GM18873 (cell line): ENCODE measurements around the gene NEB.
"Not testable (repeated sequence)": the region's sequence is repeated elsewhere in the genome, so short reads cannot be mapped to it uniquely, and the experiment has no call there.

ENCODE experiments used
- ATAC-seq: cut with Tn5 transposase; IDR thresholded peaks from one replicate; pipeline ENCODE4 v1.9.1; 2021; ENCODE audit warnings: mild to moderate bottlenecking, moderate library complexity, moderate number of reproducible peaks; ENCODE audit not compliant: unreplicated experiment, low FRiP score

The NEB gene

DNA sequence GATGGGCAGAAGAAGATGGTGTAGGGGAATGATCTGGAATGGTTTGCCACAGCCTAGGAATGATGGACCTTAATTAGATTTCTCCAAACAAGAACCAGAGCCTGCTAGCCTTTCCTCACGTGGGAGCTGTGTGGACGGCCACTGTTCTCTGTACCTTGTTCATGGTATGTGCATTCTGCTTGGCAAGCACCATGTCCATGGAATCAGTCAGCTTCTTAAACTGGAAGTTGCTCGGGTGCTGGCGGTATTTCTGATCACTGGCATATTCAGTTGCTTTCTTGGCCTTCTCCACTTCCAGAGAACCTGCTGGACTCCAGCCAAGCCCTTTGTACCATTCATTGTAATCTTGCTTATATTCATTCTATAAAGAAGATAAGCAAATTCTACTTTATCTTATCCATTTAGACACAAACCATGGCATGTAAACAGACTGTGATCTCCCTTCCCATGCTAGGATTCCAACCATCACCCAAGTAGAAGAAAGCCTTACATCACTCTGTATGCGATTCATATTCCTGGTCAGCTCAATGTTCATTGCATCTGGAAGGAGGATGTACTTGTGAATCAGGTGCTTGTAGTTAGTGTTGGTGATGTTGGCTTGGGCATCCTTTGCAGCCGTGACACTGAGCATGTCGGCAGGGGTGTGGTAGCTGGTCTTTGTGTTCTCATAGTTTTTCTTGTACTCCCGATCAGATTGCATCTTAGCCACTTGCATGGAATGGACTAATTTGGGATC is 78.4 kb downstream of the NEB start:
- ATAC-seq = no peak

DNA sequence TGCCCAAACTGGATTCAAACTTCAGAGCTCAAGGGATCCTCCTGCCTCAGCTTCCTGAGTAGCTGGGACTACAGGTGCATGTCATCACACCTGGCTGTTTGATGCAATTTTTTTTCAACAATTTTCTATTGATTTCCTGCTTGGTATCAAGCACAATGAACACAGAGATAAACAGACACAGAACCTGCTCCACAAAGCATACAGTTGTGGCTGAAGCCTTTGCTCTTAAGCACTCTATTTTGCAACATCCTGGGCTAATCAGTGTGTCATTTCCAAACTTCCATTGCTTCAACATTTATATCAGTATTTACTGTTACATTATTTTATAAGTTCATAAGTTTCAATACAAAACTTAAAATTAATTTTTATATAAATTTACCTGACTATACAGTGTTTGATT is 79.4 kb downstream of the NEB start:
- no peak for ATAC-seq

DNA sequence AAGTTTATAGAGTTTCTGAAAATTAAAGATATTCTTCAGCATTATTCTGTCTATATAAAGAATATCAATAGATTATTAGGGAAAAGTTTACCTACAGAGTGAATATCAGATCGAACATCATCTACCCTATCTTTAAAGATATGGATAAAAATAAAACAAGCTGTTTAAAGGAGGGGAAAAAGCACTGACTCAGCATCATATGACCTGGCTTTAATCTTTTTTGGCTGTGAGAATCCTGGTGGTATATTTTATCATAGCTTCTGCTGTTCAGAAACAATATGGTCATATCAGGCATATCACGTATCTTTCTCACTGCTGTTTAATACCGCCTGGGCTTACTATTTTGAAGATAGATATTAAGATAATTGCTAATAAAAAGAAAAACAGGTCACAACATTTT is 80.2 kb downstream of the NEB start:
- ATAC-seq = no peak

DNA sequence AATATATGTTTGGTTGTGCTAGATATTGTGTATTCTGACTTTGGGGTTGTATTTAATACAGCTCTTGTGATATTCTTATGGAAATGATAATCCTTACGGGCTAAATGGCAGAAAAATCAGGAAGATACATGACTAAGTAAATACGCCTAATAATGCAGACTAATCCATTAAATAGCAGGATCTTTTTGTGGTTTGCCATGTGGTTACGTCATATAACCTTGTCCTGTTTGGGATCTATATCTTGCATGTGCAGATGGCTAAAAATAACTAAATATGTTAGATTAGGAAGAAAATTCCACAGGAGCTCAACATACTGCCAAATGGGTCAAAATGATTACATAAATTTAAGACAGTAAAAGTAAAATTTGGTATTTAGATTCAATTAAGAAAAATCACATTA is 83.0 kb downstream of the NEB start:
- ATAC-seq = no peak

DNA sequence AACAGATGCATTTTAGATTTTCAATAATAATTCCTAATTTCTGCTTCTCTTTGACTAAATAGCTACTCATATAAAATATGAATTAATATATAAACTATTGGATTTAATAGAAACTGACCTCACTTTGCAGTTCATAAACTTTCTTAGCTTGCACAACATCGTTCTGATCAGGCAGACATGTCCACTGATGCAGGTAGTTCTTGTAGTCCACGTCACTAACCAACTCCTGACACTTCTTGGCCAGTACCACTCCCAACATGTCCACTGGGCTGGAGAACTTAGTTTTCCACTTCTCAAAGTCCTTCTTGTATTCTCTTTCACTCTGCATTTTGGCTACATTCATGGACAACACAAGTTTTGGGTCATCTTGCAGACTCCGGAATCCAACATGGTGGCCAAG is 83.8 kb downstream of the NEB start:
- no peak for ATAC-seq

DNA sequence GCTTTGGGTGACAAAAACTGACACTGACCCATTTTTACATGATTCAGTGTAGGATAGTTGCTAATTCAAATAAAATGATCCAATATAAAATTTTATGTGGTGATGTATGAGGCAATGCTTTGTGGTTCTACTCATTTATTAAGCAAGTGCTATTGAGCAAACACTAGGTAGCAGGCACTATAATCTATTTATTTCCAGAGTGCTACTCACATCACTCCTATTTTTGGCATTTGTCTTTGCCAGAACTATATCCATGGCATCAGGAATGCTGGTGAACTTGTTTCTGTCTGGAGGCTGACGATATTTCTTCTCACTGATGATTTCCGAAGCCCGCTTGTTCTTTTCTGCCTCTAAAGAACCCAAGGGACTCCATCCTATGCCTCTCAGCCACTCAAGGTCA is 84.3 kb downstream of the NEB start:
- no peak for ATAC-seq

DNA sequence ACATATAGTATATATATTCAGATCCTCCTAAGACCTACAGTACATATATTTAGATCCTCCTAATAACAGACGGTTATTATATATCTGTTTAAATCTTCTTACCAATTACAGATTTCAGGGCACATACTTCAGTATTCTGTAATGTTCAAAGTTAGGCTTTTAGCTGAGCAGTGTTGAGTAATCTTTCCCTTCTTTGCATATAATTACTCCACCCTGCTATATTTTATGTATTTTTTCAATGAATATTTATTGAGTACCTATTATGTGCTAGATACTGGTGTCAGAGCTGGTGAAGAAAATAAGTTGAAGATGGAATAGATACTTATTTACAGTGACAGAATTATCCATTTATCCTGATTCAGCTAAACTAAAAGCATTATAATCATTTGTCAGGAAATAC is 84.9 kb downstream of the NEB start:
- ATAC-seq = no peak

DNA sequence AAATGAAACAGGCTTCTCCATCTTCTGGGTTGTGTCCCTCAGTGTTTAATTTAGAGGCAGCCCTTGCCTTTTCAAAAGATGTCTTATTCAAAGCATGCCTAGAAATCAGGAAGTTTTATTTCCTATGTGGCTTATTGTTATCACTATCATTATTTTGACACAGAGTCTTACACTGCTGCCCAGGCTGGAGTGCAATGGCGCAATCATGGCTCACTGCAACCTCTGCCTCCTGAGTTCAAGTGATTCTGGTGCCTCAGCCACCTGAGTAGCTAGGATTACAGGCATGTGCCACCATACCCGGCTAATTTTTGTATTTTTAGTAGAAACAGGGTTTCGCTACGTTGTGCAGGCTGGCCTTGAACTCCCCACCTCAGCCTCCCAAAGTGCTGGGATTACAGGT is 87.8 kb downstream of the NEB start:
- ATAC-seq = not testable (repeated sequence)

DNA sequence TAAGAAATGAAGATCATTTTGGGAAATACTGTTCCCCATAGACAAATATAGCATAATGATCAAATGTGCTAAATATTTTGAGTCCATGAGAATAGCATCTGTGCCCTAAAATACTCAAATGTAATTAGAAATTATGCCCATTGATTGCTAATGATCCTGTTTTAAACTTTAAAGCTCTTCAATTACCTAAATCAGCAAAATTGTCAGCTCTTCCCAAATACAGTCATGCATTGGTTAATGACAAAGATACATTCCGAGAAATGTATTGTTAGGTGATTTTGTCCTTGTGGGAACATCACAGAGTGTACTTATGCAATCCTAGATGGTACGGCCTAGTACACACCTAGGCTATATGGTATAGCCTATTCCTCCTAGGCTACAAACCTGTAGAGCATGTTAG is 89.7 kb downstream of the NEB start:
- no peak for ATAC-seq

DNA sequence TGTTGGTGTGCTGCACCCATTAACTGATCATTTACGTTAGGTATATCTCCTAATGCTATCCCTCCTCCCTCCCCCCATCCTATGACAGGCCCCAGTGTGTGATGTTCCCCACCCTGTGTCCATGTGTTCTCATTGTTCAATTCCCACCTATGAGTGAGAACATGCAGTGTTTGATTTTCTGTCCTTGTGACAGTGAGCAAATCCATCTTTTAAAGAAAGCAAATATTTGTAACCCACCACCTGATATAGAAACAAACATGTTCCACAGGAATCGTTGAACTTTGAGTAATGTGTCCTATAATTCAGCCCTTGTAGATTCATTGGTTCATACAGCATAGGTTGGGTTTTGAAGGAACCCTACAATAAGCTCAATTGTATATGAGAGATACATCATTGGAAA is 92.4 kb downstream of the NEB start:
- not testable (repeated sequence) for ATAC-seq

DNA sequence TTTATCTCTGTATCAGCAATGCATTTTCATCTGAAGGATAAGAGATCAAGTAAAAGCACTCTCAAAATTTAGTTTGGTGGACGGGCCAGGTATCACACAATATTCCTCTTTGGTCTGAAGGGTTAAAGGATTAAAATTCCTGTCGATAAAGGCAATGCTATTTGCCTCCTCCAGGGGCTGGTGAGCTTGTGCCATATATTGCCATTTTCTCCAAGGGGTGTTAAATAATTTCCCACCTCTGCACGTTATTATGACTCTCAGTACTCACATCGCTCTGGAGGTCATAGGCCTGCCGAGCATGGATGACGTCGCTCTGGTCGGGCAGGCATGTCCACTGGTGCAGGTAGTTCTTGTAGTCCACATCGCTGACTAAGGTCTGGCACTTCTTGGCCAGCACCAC is 94.2 kb downstream of the NEB start:
- ATAC-seq = no peak

DNA sequence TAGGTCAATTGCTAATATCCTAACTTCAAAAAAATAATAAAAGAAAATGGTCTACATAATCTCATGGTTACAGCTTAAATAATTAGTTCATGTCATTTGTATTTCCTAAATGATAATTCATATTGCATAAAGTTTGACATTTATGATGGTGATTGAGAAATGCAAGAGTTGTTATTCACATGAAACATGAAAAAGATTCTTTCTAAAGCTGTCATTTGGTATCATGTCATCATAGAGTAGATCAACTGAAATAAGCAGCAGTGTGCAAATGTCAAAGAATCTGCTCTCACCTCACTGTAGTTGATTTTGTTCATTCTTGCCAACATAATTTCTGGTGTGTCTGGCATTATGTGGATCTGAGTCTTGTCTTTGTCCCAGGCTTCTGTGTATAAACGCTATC is 95.3 kb downstream of the NEB start:
- ATAC-seq = no peak

DNA sequence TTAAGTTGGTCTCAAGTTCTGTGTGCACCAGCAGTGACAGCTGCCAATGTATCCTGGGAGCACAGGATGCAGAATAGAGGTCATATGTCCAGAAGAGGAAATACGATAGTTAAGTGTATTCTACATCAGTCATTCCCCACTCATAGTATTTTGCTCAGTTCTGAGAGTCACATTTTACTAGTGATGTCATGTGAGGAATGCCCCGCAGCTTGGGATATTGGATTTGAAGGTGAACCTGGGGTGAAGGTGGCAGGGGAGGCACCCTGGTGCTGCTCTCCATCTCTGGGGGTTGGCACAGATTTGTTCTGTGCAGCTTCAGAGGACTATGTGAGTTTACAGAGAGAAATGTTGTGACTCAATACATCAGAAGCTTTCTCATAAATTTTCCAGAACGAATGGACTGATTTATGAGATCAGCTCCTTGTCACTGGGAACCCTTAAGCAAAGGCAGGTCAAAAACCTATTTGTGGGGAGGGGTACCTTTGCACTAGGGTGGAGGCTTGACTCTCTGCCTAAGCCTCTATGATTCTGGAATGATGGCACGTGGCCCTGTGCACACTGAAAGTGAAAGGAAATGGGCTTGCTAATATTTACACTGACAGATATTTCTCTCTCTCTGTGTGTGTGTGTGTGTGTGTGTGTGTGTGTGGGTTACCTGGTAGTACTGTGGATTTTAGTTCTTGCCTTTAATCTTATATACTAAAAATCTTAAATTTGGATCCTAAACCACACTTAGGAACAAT is 95.9 kb downstream of the NEB start:
- ATAC-seq = peak; percentile 57

DNA sequence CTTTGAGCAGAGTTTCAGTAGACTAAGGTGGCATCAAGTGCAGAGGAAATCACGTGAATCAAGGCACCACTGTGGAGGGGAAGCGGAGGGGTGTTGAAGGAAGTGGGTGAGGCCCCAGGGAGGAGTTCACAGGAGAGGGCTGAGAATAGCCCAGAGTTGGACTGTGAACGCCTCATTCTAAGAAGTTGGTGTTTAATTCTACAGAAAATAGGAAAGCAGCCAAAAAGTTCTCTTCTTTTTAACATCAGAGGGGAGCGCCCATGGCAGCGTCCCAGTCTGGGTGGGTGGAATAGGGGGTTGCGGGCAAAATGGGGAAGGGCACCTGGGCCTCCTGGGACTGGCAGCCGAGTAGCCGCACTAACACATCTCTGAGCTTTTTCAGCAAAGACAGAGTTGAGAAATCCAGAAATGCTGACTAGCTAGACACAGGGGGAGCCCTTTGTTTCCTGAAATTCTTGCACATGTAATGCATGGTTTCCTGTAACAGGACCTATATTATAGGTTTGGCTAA is 97.0 kb downstream of the NEB start:
- ATAC-seq = no peak

DNA sequence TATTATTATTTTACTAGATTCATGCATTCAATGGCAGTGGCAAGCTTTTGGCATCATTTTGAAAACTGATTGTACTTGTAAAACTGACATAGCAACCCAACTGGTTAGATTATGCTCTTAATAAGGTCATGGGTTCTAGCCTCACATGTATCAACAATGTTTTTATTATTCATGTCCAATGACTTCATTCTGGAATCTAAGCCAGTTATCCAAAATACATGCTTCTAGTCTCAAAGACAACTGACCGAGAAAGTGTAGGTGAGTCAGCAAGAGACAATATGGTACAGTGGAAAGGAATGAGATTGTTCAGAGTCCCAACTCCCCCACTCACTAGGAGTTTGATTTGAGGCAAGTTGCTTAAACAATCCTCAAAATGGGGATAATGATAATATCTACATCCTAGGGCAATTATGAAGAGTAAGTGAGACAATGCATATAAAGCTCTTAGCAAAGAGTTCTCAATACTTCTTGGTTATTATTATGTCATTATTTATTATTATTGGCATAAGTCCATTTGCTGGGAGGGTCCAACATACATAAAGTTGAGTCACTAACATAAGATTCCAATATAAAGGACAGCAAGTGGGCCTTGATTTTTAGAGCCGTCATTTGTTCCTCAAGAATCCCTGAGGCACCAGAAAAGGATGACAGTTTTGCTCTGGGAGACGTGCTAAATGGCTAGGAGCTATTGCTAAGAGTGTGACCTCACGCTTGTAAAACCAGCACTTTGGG is 99.4 kb downstream of the NEB start:
- no peak for ATAC-seq

DNA sequence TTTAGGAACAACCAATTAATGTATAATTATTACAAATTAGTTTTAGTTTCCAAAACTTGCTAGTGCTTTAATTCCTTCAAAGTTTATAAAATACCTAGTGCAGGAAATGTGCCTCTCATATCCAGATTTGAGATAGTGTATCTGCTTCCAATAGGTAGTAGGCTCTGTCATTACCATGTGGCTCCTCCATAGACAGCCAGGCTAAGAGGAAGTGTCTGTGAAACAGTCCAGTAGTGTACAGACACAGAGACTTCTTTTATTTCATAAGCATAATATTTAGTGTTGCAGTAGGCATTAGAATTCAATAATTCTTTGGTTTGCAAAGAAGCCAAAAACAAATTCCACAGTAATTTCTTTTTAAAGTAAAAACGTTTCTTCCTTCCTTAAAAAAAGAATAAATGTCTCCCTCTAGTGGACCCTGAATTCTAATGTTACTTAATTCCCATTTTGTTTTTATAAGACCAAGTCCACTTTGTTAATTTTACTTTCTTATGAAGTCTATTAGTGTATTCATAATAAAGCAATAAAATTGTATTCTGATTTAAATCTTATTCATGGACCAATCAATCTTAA is 101.2 kb downstream of the NEB start:
- no peak for ATAC-seq

DNA sequence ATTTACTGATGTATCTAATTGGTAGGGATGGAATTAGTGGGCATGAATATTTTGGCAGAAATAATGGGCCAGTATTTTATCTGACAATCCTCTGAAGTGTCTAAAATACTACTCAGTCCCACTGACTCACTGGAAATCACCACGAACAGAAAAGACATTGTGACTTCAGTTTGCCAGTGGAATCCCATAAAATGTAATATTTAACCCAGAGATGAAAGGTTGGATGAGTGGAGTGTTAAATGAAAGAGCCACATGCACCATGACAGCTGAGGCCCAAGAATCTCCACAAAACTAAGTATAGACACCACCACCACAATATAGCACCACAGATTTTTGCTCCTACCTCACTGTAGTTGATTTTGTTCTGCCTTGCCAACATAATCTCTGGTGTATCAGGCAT is 103.9 kb downstream of the NEB start:
- no peak for ATAC-seq

DNA sequence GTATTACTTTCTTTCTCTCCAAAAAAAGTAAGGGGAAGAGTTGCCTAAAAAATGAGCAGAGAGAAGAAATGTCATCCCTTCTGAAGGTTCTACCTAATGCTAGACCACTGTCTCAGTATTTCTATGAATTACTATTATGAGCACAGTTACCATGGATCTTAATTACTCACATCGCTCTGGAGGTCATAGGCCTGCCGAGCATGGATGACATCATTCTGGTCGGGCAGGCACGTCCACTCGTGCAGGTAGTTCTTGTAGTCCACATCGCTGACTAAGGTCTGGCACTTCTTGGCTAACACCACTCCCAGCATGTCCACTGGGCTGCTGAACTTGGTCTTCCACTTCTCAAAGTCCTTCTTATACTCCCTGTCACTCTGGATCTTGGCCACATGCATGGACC is 106.9 kb downstream of the NEB start:
- ATAC-seq = no peak

DNA sequence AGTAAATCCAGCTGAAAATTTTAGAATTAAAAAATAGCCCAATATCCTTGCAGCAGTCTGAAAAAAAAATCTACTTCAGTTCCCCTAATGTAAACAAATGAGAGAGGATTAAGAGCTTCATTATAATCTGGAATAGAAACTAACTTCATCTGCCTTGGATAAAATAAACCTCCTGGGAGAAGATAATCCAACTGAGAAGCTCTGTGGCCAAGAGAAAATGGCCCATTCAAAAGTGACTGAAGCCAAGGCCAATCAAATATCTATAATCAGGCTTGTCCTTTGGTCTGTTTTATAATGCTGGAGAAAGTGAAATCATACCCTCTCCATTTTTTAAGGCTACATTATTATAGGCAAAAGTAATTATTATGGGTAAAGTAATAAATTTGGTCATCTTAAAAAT is 110.0 kb downstream of the NEB start:
- no peak for ATAC-seq

DNA sequence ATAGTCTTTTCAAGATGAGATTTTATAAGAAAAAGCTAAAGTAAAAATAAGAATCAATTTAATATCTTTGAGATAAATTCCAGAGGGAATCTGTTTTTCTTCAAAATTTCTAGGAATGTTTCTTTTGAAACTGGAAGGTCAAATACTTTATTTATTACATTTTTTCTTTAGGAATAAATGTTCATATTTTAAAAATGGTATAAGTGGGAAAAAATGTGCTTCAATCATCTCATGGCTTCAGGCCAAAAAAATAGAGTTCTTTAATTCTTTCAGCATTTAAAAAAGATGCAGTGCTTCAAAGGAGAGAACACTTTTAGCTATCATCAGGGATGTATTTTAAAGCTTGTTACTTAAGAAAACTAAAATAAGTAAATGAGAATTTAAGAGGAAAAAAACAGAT is 110.6 kb downstream of the NEB start:
- ATAC-seq = no peak

DNA sequence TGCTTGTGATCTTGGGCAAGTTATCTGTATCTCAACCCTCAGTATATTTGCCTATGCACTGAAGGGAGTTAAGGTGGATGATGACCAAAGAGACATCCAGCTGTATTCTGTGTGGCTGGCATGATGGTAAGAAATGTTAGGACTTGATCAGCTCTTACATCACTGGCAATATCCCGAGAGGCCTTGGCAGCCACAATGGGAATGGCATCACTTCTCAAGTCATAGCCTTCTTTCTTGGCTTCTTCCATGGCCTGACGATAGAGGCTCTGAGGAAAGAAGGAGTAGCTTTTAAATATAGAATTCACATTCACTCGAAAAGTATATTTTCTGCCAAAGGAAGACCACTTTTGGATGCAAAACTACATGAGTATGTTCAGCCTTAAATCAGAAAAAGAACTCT is 113.5 kb downstream of the NEB start:
- no peak for ATAC-seq
